Dendritic cell treated with granulocyte-macrophage colony-stimulating factor and Interleukin-4, amounts not matched to agents 40 ng/mL and 50 ng/mL, for 4 days (primary cell): Measurements from ENCODE around the gene IGFN1.
"Not testable (repeated sequence)": the region's sequence is repeated elsewhere in the genome, so short reads cannot be mapped to it uniquely, and the experiment has no call there.

Experiments used
- H3K27ac Mint-ChIP-seq: one replicate; pipeline ENCODE4 v1.8.0; 2022; ENCODE audit warnings: mild to moderate bottlenecking, mixed read lengths
- H3K27me3 Mint-ChIP-seq: one replicate; pipeline ENCODE4 v1.8.0; 2022; ENCODE audit warnings: mild to moderate bottlenecking, mixed read lengths
- H3K36me3 Mint-ChIP-seq: one replicate; pipeline ENCODE4 v1.8.0; 2022; ENCODE audit warnings: low read depth, mixed read lengths
- H3K4me1 Mint-ChIP-seq: one replicate; pipeline ENCODE4 v1.8.0; 2022; ENCODE audit warnings: low read depth, mixed read lengths
- H3K4me3 Mint-ChIP-seq: one replicate; pipeline ENCODE4 v1.8.0; 2022; ENCODE audit warnings: mild to moderate bottlenecking, moderate library complexity, mixed read lengths
- H3K9me3 Mint-ChIP-seq: one replicate; pipeline ENCODE4 v1.8.0; 2022; ENCODE audit warnings: mixed read lengths
- intact Hi-C: fragments of 100-400 bp; cut with micrococcal nuclease; formaldehyde crosslinking; loops from one replicate; pipeline ENCODE4 v1.15.0; 2022

Gene IGFN1

GRCh38 chr1:201221201-201221846 is 30.7 kb downstream of the IGFN1 start:
- Mint-ChIP-seq H3K4me1 (no peaks in the 10 kb centered on the region), H3K36me3 (no peaks in the 10 kb centered on the region), H3K9me3 (no peaks in the 10 kb centered on the region), H3K4me3 (no peak overlapping the region), H3K27ac (no peak overlapping the region), H3K27me3 (no peaks in the 10 kb centered on the region)
- intact Hi-C loops: loop anchor here (5.0 kb wide), 1 partner anchor 69 kb away; the partner anchor contains the start of gene TMEM9

GRCh38 chr1:201222125-201222524 is 31.5 kb downstream of the IGFN1 start:
- intact Hi-C loops: loop anchor here (5.0 kb wide), 1 partner anchor 70 kb away; the partner anchor contains the start of gene TMEM9
- Mint-ChIP-seq H3K36me3 (no peaks in the 10 kb centered on the region), H3K27ac (no peak overlapping the region), H3K4me3 (no peak overlapping the region), H3K9me3 (no peaks in the 10 kb centered on the region), H3K4me1 (no peaks in the 10 kb centered on the region), H3K27me3 (no peaks in the 10 kb centered on the region)

GRCh38 chr1:201223852-201224665 is 33.4 kb downstream of the IGFN1 start:
- H3K9me3 Mint-ChIP-seq: no peaks in the 10 kb centered on the region
- no peak overlapping the region for H3K4me3 Mint-ChIP-seq
- no peak overlapping the region for H3K27ac Mint-ChIP-seq
- H3K4me1 Mint-ChIP-seq: no peaks in the 10 kb centered on the region
- intact Hi-C loops: loop anchor here (5.0 kb wide), 1 partner anchor 72 kb away; the partner anchor contains the start of gene TMEM9
- H3K36me3 Mint-ChIP-seq: no peaks in the 10 kb centered on the region
- no peaks in the 10 kb centered on the region for H3K27me3 Mint-ChIP-seq

- Mint-ChIP-seq H3K27ac (no peak overlapping the region), H3K4me3 (no peak overlapping the region), H3K9me3 (no peaks in the 10 kb centered on the region), H3K4me1 (no peaks in the 10 kb centered on the region), H3K27me3 (no peaks in the 10 kb centered on the region), H3K36me3 (no peaks in the 10 kb centered on the region)
- intact Hi-C loops: loop anchor here (5.0 kb wide), 1 partner anchor 73 kb away; the partner anchor contains the start of gene TMEM9
These were observed 34.2 kb downstream of the IGFN1 start for GRCh38 chr1:201224666-201225370.

GRCh38 chr1:201226178-201226514 is 35.5 kb downstream of the IGFN1 start:
- Mint-ChIP-seq H3K36me3 (no peaks in the 10 kb centered on the region), H3K9me3 (no peaks in the 10 kb centered on the region), H3K27ac (no peak overlapping the region), H3K4me1 (no peaks in the 10 kb centered on the region), H3K4me3 (no peak overlapping the region), H3K27me3 (peaks cover 1% of the 10 kb centered on the region)
- intact Hi-C loops: no loop called here

DNA sequence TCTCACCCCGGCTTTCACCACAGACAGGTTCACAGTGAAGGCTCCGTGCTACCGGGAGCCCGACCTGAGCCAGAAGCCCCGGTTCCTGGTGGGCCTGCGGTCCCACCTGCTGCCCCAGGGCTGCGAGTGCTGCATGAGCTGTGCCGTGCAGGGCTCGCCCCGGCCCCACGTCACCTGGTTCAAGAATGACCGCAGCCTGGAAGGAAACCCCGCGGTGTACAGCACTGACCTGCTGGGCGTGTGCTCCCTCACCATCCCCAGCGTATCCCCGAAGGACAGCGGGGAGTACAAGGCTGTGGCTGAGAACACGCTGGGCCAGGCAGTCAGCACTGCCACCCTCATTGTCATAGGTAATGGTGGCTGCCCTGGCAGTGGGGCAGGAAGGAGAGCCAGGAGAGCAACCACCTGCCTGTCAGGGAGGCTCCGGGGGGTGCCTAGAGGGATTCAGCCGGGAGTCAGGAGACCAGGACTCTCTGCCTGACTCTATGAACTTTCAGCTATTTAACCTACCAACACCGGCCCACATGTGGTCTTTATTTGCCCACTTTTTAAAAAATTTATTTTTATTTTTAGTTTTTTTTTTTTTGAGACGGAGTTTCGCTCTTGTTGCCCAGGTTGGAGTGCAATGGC is 36.4 kb downstream of the IGFN1 start:
- no peaks in the 10 kb centered on the region for H3K9me3 Mint-ChIP-seq
- H3K27ac Mint-ChIP-seq: no peak overlapping the region
- intact Hi-C loops: no loop called here
- no peaks in the 10 kb centered on the region for H3K36me3 Mint-ChIP-seq
- no peak overlapping the region for H3K4me3 Mint-ChIP-seq
- H3K4me1 Mint-ChIP-seq: no peaks in the 10 kb centered on the region
- peaks cover 6% of the 10 kb centered on the region for H3K27me3 Mint-ChIP-seq

DNA sequence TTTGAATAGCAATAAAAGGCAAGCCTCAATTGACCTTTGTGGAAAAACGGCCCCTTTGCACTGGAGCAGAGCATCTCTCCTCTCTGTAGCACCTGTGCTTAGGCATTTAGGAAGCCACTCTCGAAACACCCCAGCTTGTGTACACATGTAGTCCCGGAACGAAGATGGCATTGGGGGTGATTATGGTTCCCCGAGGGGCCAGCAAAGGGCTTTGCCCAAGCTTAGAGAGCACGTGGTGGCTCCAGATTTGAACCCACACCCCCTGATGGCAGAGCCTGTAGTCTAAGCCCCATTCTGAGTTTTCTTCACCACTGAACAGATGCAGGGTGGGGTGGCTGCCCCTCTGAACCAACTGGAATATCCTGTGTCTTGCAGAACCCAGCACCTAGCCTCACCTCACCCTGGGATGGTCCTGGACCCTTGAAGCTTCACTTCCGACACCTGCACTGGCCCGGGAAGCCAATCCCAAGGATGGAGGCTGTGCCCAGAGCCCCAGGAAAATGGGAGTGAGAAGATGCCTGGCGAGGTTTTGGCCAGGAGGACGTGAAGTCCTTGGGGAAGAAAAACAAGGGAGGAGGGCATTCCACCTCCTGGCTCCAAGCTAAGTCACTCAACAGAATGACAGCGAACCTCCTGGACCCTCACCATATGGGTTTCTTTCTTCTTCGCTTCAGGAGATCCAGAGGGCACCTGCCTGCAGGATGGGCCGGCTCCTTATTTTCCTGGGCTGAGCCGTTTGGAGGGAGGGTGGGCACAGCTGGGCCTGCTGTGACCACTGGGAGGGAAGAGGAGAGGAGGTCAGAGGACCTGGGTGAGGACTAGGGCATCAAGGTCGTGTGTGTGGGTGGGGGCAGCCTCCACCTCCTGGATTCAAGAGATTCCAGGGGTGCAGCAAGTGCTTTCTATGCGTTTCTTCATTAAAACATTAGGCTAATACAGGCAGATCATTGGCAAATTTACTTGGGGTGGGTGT is 37.7 kb downstream of the IGFN1 start:
- Mint-ChIP-seq H3K27ac (no peak overlapping the region), H3K36me3 (no peaks in the 10 kb centered on the region), H3K4me1 (no peaks in the 10 kb centered on the region), H3K9me3 (no peaks in the 10 kb centered on the region), H3K4me3 (no peak overlapping the region), H3K27me3 (peaks cover 6% of the 10 kb centered on the region)
- intact Hi-C loops: no loop called here

GRCh38 chr1:201229095-201229494 is 38.5 kb downstream of the IGFN1 start:
- no peaks in the 10 kb centered on the region for H3K4me1 Mint-ChIP-seq
- no peak overlapping the region for H3K27ac Mint-ChIP-seq
- no peaks in the 10 kb centered on the region for H3K36me3 Mint-ChIP-seq
- H3K4me3 Mint-ChIP-seq: no peak overlapping the region
- peaks cover 6% of the 10 kb centered on the region for H3K27me3 Mint-ChIP-seq
- intact Hi-C loops: no loop called here
- no peaks in the 10 kb centered on the region for H3K9me3 Mint-ChIP-seq

GRCh38 chr1:201229771-201230635 is 39.4 kb downstream of the IGFN1 start:
- peaks cover 6% of the 10 kb centered on the region for H3K27me3 Mint-ChIP-seq
- no peaks in the 10 kb centered on the region for H3K9me3 Mint-ChIP-seq
- no peak overlapping the region for H3K4me3 Mint-ChIP-seq
- intact Hi-C loops: no loop called here
- H3K27ac Mint-ChIP-seq: no peak overlapping the region
- no peaks in the 10 kb centered on the region for H3K4me1 Mint-ChIP-seq
- H3K36me3 Mint-ChIP-seq: no peaks in the 10 kb centered on the region

- Mint-ChIP-seq H3K9me3 (no peaks in the 10 kb centered on the region), H3K27ac (no peak overlapping the region)
These were observed 40.1 kb downstream of the IGFN1 start for GRCh38 chr1:201230676-201231075.

GRCh38 chr1:201239646-201240045 is 49.0 kb downstream of the IGFN1 start:
- H3K27ac Mint-ChIP-seq, intact Hi-C loops, H3K27me3 Mint-ChIP-seq, H3K4me1 Mint-ChIP-seq, H3K4me3 Mint-ChIP-seq, H3K36me3 Mint-ChIP-seq, H3K9me3 Mint-ChIP-seq: not testable (repeated sequence)

More at GRCh38 chr1:201230676-201231075, 40.1 kb downstream of the IGFN1 start:
- intact Hi-C loops: no loop called here
- Mint-ChIP-seq H3K27me3 (peaks cover 6% of the 10 kb centered on the region), H3K4me1 (no peaks in the 10 kb centered on the region), H3K36me3 (no peaks in the 10 kb centered on the region), H3K4me3 (no peak overlapping the region)

- Mint-ChIP-seq H3K9me3 (no peaks in the 10 kb centered on the region), H3K36me3 (no peaks in the 10 kb centered on the region), H3K4me1 (no peaks in the 10 kb centered on the region), H3K27me3 (peaks cover 11% of the 10 kb centered on the region), H3K27ac (no peak overlapping the region), H3K4me3 (no peak overlapping the region)
- intact Hi-C loops: no loop called here
These were observed 49.5 kb downstream of the IGFN1 start for GRCh38 chr1:201240171-201240570.
